CD4-positive, alpha-beta T cell treated with Interferon alpha-2 for 1 hour (primary cell): ENCODE results near the gene ABLIM1.

Experiments used
- DNase-seq, 2 donors: peaks; one replicate each; pipeline ENCODE4 v3.0.0-alpha.2; 2020 to 2022

The ABLIM1 gene

GRCh38 chr10:114646426-114646825 lies 11.6 kb downstream of the ABLIM1 start:
- DNase-seq = no peak

GRCh38 chr10:114645706-114646105 lies 12.4 kb downstream of the ABLIM1 start:
- no peak for DNase-seq

GRCh38 chr10:114643158-114643557 lies 14.9 kb downstream of the ABLIM1 start:
- DNase-seq = no peak

- DNase-seq = no peak
These were observed 15.3 kb downstream of the ABLIM1 start for GRCh38 chr10:114642729-114643128.

GRCh38 chr10:114638821-114639625 lies 19.1 kb downstream of the ABLIM1 start:
- DNase-seq = no peak

GRCh38 chr10:114635797-114636550 lies 22.1 kb downstream of the ABLIM1 start:
- no peak for DNase-seq

GRCh38 chr10:114635101-114635500 lies 23.0 kb downstream of the ABLIM1 start:
- no peak for DNase-seq

- no peak for DNase-seq
These were observed 23.5 kb downstream of the ABLIM1 start for GRCh38 chr10:114634609-114634979.

GRCh38 chr10:114632869-114633715 lies 25.0 kb downstream of the ABLIM1 start:
- no peak for DNase-seq

GRCh38 chr10:114631666-114632417 lies 26.2 kb downstream of the ABLIM1 start:
- peak in 1 of 2 donors; percentile 25 for DNase-seq

- no peak for DNase-seq
These were observed 26.9 kb downstream of the ABLIM1 start for GRCh38 chr10:114631090-114631665.

GRCh38 chr10:114629824-114630730 lies 28.0 kb downstream of the ABLIM1 start:
- no peak for DNase-seq

GRCh38 chr10:114629083-114629823 lies 28.8 kb downstream of the ABLIM1 start:
- no peak for DNase-seq

- no peak for DNase-seq
These were observed 30.0 kb downstream of the ABLIM1 start for GRCh38 chr10:114628106-114628505.

- DNase-seq = no peak
These were observed 31.2 kb downstream of the ABLIM1 start for GRCh38 chr10:114626841-114627240.

- DNase-seq = no peak
These were observed 32.9 kb downstream of the ABLIM1 start for GRCh38 chr10:114624951-114625780.

- no peak for DNase-seq
These were observed 33.7 kb downstream of the ABLIM1 start for GRCh38 chr10:114624422-114624821.

- DNase-seq = no peak
These were observed 34.3 kb downstream of the ABLIM1 start for GRCh38 chr10:114623661-114624294.

GRCh38 chr10:114623155-114623554 lies 34.9 kb downstream of the ABLIM1 start:
- no peak for DNase-seq
